Esophagus squamous epithelium (tissue), 5 donors: ENCODE measurements around the gene TPM4. TPM values are rescaled to one million over a fixed set of nuclear protein-coding genes. Genes with fewer than 3 reads are reported as not detected.

Experiments
- DNase-seq: peaks from one replicate; lab custom pipeline; 2025; lab: John Stamatoyannopoulos, UW
- H3K27ac ChIP-seq, 4 donors: fragments of 200-600 bp; sonication (generic); one replicate each; pipeline ENCODE4 v1.5.1; 2016 to 2019; ENCODE audit warnings: mild to moderate bottlenecking in 1 of 4
- H3K27me3 ChIP-seq, 4 donors: fragments of 200-600 bp; sonication (generic); 1 replicate in 3 of 4; 2 replicates in 1 of 4; pipeline versions ENCODE4 v1.5.1 to v1.6.0; 2017 to 2021; ENCODE audit warnings: antibody characterized with exemption in 1 of 4
- H3K36me3 ChIP-seq, 3 donors: fragments of 200-600 bp; sonication (generic); one replicate each; pipeline ENCODE4 v1.5.1; 2016 to 2019
- H3K4me1 ChIP-seq, 3 donors: fragments of 200-600 bp; sonication (generic); one replicate each; pipeline ENCODE4 v1.5.1; 2017 to 2019
- H3K4me3 ChIP-seq, 4 donors: fragments of 200-600 bp; sonication (generic); 1 replicate in 3 of 4; 2 replicates in 1 of 4; pipeline ENCODE4 v1.5.1; 2016 to 2019; ENCODE audit warnings: mild to moderate bottlenecking in 2 of 4, moderate library complexity in 1 of 4
- H3K9me3 ChIP-seq, 3 donors: fragments of 200-600 bp; sonication (generic); one replicate each; pipeline ENCODE4 v1.5.1; 2016 to 2019
- POLR2A ChIP-seq, 4 donors: fragments of 450-650 bp; IDR thresholded peaks; one replicate each; pipeline ENCODE4 v1.6.1; 2017; ENCODE audit warnings: antibody characterized with exemption in 4 of 4, mild to moderate bottlenecking in 4 of 4, moderate library complexity in 3 of 4
- WGBS, 2 donors: methylation state at CpG; one replicate each; pipeline ENCODE4 v1.1.5; 2018; 5-methylcytosine and 5-hydroxymethylcytosine counted together
- intact Hi-C: fragments of 100-400 bp; cut with DNase I; formaldehyde crosslinking; loops from one replicate; pipeline ENCODE4 v1.15.0; 2022
- total RNA-seq, 4 donors: library from RNA; depleted of rRNA; stranded (reverse); fragments of >200 nt; gene quantifications; one replicate each; pipeline ENCODE4 v1.1.0, GENCODE V29; 2016
- TF ChIP-seq, protein P1 (sequence below), 6 experiments: fragments of 450-650 bp in 4 of 6; fragments of 200-600 bp in 2 of 6; sonication (generic) in 2 of 6; IDR thresholded peaks; one replicate each; pipeline ENCODE4 v1.5.1; 2016 to 2019; ENCODE audit warnings: antibody characterized with exemption in 6 of 6, mild to moderate bottlenecking in 4 of 6, moderate library complexity in 4 of 6
- donor health status: DM: yes; HTN: yes; CAD: no.

Gene TPM4
- total RNA-seq, 4 donors from 2014 or later = 307 to 577 (median 369) TPM

DNA sequence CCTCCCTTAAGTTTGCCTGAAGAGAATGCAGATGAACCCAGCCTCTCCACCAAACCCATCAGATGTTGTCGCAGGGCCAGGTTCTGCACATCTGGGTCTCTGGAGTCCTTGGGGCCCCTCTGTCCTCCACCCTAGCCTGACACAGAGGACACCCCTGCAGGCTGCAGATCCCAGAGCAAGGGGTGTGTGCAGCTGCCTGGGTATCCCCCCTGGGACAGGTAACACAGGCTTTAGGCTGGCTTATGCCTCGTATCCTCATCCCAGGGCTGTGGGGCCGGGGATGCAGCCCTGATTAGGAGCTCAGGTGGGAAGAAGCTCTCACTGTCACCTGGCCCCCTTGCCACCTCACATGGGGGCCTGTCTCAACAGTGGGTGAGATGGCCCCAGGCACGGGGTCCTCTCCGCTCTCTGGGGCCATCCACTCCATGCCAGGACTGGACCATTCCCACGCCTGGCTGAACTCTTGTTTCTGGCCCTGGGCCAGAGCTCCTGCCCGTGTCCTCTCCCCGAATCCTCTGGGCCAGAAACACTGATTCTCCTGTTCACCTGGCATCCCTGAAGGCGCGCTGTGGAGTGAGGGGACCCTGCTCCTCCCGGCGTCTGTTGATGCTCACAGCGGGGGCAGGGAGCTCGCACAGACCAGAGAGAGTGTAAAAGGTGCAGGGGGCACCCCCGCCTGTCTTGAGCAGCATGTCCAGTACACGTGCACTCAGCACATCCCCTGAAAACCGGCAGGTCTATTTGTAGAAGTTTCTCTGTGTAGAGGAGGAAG, 38.7 kb upstream of the TPM4 start:
- Histone ChIP-seq H3K4me3 (no peak overlapping the region), H3K36me3 (no peaks in the 10 kb centered on the region), H3K27me3 (no peaks in the 10 kb centered on the region), H3K9me3 (no peaks in the 10 kb centered on the region), H3K4me1 (peaks cover 0 to 14% (median 8%) of the 10 kb centered on the region in 3 donors), H3K27ac (no peak overlapping the region)
- DNase-seq = no peak
- TF ChIP-seq POLR2A (IDR thresholded peaks at IDR 0.05) = no peak
- TF ChIP-seq, protein P1, sequence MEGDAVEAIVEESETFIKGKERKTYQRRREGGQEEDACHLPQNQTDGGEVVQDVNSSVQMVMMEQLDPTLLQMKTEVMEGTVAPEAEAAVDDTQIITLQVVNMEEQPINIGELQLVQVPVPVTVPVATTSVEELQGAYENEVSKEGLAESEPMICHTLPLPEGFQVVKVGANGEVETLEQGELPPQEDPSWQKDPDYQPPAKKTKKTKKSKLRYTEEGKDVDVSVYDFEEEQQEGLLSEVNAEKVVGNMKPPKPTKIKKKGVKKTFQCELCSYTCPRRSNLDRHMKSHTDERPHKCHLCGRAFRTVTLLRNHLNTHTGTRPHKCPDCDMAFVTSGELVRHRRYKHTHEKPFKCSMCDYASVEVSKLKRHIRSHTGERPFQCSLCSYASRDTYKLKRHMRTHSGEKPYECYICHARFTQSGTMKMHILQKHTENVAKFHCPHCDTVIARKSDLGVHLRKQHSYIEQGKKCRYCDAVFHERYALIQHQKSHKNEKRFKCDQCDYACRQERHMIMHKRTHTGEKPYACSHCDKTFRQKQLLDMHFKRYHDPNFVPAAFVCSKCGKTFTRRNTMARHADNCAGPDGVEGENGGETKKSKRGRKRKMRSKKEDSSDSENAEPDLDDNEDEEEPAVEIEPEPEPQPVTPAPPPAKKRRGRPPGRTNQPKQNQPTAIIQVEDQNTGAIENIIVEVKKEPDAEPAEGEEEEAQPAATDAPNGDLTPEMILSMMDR (IDR thresholded peaks at IDR 0.05) = no peak
- WGBS, 2 donors = 63 to 75% methylated on average over 9 to 10 of the region's 17 CpGs
- intact Hi-C loops = loop anchor here (5.0 kb wide), 1 partner anchor 150 kb away; the partner anchor contains the start of gene FAM32A

DNA sequence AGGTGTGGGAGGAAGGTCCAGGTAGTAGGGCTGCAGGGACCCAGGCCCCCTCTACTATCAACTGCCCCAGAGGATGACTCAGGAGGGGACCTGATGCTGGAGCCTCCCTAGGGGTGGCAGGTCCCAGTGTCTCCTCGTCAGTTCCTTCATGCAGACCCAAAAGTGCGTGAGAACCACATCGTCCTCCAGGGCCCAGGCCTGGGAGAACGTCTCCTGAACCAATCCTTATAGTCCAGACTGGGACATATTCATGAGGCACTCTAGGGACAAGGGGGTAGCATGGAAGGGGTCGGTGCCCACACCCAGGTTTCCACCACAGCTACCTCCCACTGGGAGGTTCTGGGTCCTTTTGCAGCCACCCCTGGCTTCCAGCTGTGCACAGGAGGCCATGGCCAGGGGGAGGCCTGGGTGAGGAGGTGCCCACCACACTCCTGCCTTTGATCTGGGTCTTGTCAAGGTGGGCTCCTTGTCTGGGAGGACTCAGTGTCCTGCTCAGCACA, 38.0 kb upstream of the TPM4 start:
- intact Hi-C loops = loop anchor here (5.0 kb wide), 1 partner anchor 149 kb away; the partner anchor contains the start of gene FAM32A

DNA sequence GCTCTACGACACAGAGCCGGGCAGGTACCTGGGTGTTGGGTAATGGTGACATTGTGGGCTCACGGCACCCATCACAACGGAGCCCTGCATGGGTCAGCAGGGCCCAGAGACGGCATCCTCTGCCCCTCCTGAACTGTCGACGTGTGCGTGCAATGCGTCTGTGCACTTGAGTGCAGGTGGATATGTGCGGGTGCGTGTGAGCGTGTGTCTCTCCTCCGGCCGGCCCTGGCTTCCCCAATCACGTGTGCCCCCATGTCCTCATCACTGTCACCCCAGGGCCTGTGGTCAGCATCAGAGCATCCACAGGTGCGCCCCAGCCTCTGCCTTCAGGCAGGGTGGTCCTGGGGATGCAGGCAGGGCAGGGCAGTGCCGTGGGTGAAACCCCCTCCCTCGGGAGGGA, 37.2 kb upstream of the TPM4 start:
- no peaks in the 10 kb centered on the region for H3K9me3 ChIP-seq
- intact Hi-C loops = loop anchor here (5.0 kb wide), 1 partner anchor 148 kb away; the partner anchor contains the start of gene FAM32A

More for the DNA sequence above, 38.0 kb upstream of the TPM4 start:
- no peaks in the 10 kb centered on the region for H3K36me3 ChIP-seq
- DNase-seq = no peak
- no peaks in the 10 kb centered on the region for H3K9me3 ChIP-seq
- no peak overlapping the region for H3K4me3 ChIP-seq
- no peaks in the 10 kb centered on the region for H3K27me3 ChIP-seq
- H3K4me1 ChIP-seq = peaks cover 0 to 14% (median 8%) of the 10 kb centered on the region in 3 donors
- no peak for TF ChIP-seq POLR2A (IDR thresholded peaks at IDR 0.05)
- TF ChIP-seq, protein P1 (IDR thresholded peaks at IDR 0.05) = no peak
- whole genome bisulfite sequencing, 2 donors = 60 to 89% methylated on average over 3 to 5 of the region's 5 CpGs
- H3K27ac ChIP-seq = no peak overlapping the region

DNA sequence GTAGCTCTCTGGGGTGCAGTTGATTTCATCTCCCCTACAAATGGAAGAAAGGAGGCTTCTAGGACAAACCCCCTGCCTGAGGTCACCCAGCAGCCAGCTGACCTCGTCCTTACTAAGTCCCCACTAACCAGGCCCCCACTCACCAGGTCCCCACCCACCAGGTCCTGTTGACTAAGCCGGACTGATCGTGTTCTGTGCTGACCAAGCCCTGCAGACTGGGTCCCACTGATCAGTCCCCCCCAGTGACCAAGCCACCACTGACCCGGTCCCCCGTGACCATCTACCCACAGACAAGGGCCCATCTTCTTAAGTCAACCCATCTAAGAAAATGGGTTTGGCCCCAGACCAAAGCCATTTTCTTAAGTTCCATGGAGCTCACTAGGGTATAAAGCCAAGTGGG, 36.8 kb upstream of the TPM4 start:
- H3K4me1 ChIP-seq = peaks cover 0 to 14% (median 8%) of the 10 kb centered on the region in 3 donors
- no peaks in the 10 kb centered on the region for H3K36me3 ChIP-seq
- TF ChIP-seq POLR2A (IDR thresholded peaks at IDR 0.05) = no peak
- TF ChIP-seq, protein P1 (IDR thresholded peaks at IDR 0.05) = no peak
- 87 to 88% methylated on average over 3 to 5 of the region's 5 CpGs for WGBS, 2 donors
- no peaks in the 10 kb centered on the region for H3K27me3 ChIP-seq
- H3K27ac ChIP-seq = no peak overlapping the region
- H3K4me3 ChIP-seq = no peak overlapping the region
- intact Hi-C loops = loop anchor here (5.0 kb wide), 1 partner anchor 148 kb away; the partner anchor contains the start of gene FAM32A
- DNase-seq = no peak
- no peaks in the 10 kb centered on the region for H3K9me3 ChIP-seq

More for the DNA sequence above, 37.2 kb upstream of the TPM4 start:
- Histone ChIP-seq H3K27ac (no peak overlapping the region), H3K4me3 (no peak overlapping the region), H3K36me3 (no peaks in the 10 kb centered on the region), H3K4me1 (peaks cover 0 to 14% (median 8%) of the 10 kb centered on the region in 3 donors), H3K27me3 (no peaks in the 10 kb centered on the region)
- no peak for TF ChIP-seq POLR2A (IDR thresholded peaks at IDR 0.05)
- TF ChIP-seq, protein P1 (IDR thresholded peaks at IDR 0.05) = no peak
- no peak for DNase-seq
- WGBS, 2 donors = 93 to 94% methylated on average over 3 of the region's 18 CpGs

DNA sequence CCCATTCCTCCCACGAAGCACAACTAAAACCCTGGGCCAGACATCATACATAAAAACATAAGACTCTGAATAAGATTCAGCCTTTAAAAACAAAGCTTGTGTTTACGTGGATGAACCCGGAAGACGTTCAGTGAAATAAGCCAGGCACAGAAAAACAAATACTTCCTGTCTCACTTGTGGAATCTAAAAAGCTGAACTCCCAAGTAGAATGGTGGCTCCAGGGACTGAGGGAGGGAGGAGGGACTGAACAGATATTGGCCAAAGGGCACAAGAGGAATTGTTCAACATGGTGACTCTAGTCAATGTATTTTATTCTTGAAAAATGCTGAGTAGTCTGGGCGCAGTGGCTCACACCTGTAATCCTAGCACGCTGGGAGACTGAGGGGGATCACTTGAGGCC, 35.7 kb upstream of the TPM4 start:
- intact Hi-C loops = loop anchor here (5.0 kb wide), 1 partner anchor 137 kb away; no protein-coding TSS in a partner anchor
- Histone ChIP-seq H3K4me3 (no peak overlapping the region), H3K27me3 (no peaks in the 10 kb centered on the region), H3K4me1 (peaks cover 0 to 14% (median 8%) of the 10 kb centered on the region in 3 donors), H3K9me3 (no peaks in the 10 kb centered on the region), H3K36me3 (no peaks in the 10 kb centered on the region), H3K27ac (no peak overlapping the region)
- DNase-seq = no peak
- TF ChIP-seq, protein P1 (IDR thresholded peaks at IDR 0.05) = no peak
- no peak for TF ChIP-seq POLR2A (IDR thresholded peaks at IDR 0.05)
- WGBS, 2 donors = 56 to 68% methylated on average over 5 to 6 of the region's 6 CpGs
